K562 (cell line): Measurements from ENCODE around the gene EBNA1BP2. TPM values are rescaled to one million over a fixed set of nuclear protein-coding genes. Genes with fewer than 3 reads are reported as not detected.

ENCODE experiments used
- BCL6 ChIP-seq: fragments of 250-450 bp; sonication (Bioruptor Pico); IDR thresholded peaks from 2 replicates; pipeline ENCODE4 v1.4.0; 2020
- HNRNPK ChIP-seq: fragments of 200-400 bp; formaldehyde crosslinking; IDR thresholded peaks from one replicate; pipeline ENCODE4 v1.6.1; 2018; ENCODE audit warnings: mild to moderate bottlenecking, low read depth, low read length; ENCODE audit not compliant: poor library complexity, severe bottlenecking
- JUN ChIP-seq, 2 experiments: sonication (generic) in 1 of 2; formaldehyde crosslinking in 1 of 2; IDR thresholded peaks; 2 replicates each; pipeline versions ENCODE4 v1.6.1 to v1.8.0; 2012 to 2022; ENCODE audit warnings: borderline replicate concordance in 2 of 2, mild to moderate bottlenecking in 2 of 2, improper control_type of control experiment in 1 of 2, low read depth in 1 of 2, low read length in 1 of 2, missing genetic modification reagents in 1 of 2
- L3MBTL2 ChIP-seq: fragments of 450-650 bp; IDR thresholded peaks from 2 replicates; pipeline ENCODE4 v1.6.1; 2016; ENCODE audit warnings: mild to moderate bottlenecking, moderate library complexity
- MAFF ChIP-seq: IDR thresholded peaks from 2 replicates; pipeline ENCODE4 v1.6.1; 2012; ENCODE audit warnings: low read length, improper control_type of control experiment
- MAFG ChIP-seq: fragments of 450-650 bp; conservative IDR thresholded peaks from 2 replicates; pipeline ENCODE4 v1.6.1; 2016; ENCODE audit warnings: missing genetic modification characterization, missing compliant biosample characterization
- NFIC ChIP-seq: fragments of 450-650 bp; IDR thresholded peaks from 2 replicates; pipeline ENCODE4 v1.6.1; 2017; ENCODE audit warnings: mild to moderate bottlenecking, inconsistent platforms
- SMARCB1 ChIP-seq: IDR thresholded peaks from 2 replicates; pipeline ENCODE4 v1.6.1; 2011; ENCODE audit warnings: improper control_type of control experiment, low read depth; ENCODE audit not compliant: insufficient read length
- SREBF1 ChIP-seq: fragments of 150-350 bp; IDR thresholded peaks from 2 replicates; pipeline ENCODE4 v1.6.1; 2014; ENCODE audit warnings: antibody characterized with exemption, low read depth, low read length, borderline replicate concordance
- ZNF507 ChIP-seq: conservative IDR thresholded peaks from 2 replicates; pipeline ENCODE4 v1.6.1; 2017; ENCODE audit warnings: missing genetic modification characterization, missing compliant biosample characterization
- polyA plus RNA-seq, 8 experiments: library from polyadenylated mRNA; depleted of rRNA in 4 of 8; stranded (reverse) in 5 of 8; unstranded in 3 of 8; fragments of >200 nt; fragmentation: Nextera tagmentation in 2 of 8; fragmentation: Illumina TruSeq in 1 of 8; extraction: Ambion mirVana in 2 of 8; extraction: Trizol in 1 of 8; gene quantifications; 2 replicates each; pipeline versions ENCODE4 v1.2.1 to v1.2.3, GENCODE V29; 2011 to 2014; ENCODE audit warnings: inconsistent platforms in 1 of 8, missing spikeins in 1 of 8
- total RNA-seq, 7 experiments: library from RNA; depleted of rRNA in 6 of 7; stranded (reverse); fragments of >200 nt in 6 of 7; fragmentation: Illumina TruSeq in 2 of 7; extraction: Trizol in 2 of 7; gene quantifications; 2 replicates each; pipeline versions ENCODE4 v1.2.1 to v1.2.3, GENCODE V29; 2011 to 2021; ENCODE audit warnings: low replicate concordance in 1 of 7
- TF ChIP-seq, protein P1 (sequence below): fragments of 250-450 bp; sonication (Bioruptor Pico); IDR thresholded peaks from 2 replicates; pipeline ENCODE4 v1.8.0; 2022; ENCODE audit warnings: inconsistent platforms
- TF ChIP-seq, protein P2 (sequence below), 2 experiments: fragments of 450-650 bp in 1 of 2; sonication (generic) in 1 of 2; formaldehyde crosslinking in 1 of 2; IDR thresholded peaks in 1 of 2; conservative IDR thresholded peaks in 1 of 2; 2 replicates each; pipeline versions ENCODE4 v1.6.1 to v1.8.1; 2016 to 2023; ENCODE audit warnings: mild to moderate bottlenecking in 2 of 2, moderate library complexity in 2 of 2, inconsistent platforms in 1 of 2, missing genetic modification reagents in 1 of 2
- TF ChIP-seq, protein P3 (sequence below), 2 experiments: fragments of 450-650 bp; formaldehyde crosslinking in 1 of 2; IDR thresholded peaks; 2 replicates each; pipeline versions ENCODE4 v1.4.0 to v1.6.1; 2014 to 2020; ENCODE audit warnings: mild to moderate bottlenecking in 2 of 2, borderline replicate concordance in 1 of 2, low read depth in 1 of 2
- TF ChIP-seq, protein P4 (sequence below): sonication (generic); formaldehyde crosslinking; IDR thresholded peaks from 2 replicates; pipeline ENCODE4 v1.8.1; 2023; ENCODE audit warnings: mild to moderate bottlenecking, missing genetic modification reagents

EBNA1BP2 gene
- total and polyA plus RNA-seq, 9 of the 15 experiments (the other 6 are each of a cell fraction or from before 2014, with no cell fraction given) = 95.2 to 349 (median 249) TPM

DNA sequence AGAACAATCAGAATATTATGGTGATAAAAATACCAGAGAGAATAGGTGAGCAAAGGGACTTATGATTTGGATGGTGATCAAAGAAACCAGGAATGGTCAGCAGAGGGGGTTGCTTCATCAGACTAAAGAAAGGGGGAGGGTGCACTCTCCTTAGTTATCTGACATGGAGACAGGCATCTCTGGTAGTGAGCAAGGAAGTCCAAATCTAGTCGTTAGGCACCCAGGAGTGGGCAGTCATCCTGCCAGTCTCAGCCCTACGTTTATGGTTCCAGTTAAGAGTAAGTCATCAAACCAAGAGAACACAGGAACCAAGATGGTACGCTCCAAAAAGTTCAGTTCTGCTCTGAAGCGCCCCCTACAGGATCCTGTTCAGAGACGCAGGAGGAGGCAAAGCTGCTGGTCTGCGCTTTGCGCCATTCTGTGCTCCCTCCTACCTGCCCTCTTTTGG lies 28.6 kb downstream of the EBNA1BP2 start (continued):
- TF ChIP-seq, protein P1, sequence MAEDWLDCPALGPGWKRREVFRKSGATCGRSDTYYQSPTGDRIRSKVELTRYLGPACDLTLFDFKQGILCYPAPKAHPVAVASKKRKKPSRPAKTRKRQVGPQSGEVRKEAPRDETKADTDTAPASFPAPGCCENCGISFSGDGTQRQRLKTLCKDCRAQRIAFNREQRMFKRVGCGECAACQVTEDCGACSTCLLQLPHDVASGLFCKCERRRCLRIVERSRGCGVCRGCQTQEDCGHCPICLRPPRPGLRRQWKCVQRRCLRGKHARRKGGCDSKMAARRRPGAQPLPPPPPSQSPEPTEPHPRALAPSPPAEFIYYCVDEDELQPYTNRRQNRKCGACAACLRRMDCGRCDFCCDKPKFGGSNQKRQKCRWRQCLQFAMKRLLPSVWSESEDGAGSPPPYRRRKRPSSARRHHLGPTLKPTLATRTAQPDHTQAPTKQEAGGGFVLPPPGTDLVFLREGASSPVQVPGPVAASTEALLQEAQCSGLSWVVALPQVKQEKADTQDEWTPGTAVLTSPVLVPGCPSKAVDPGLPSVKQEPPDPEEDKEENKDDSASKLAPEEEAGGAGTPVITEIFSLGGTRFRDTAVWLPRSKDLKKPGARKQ (CRISPR knock-in tag) = no peak
- TF ChIP-seq MAFF (peak; percentile 62), MAFG (tag) (0 out of 2 replicates have a peak, but pooled peaks have one; percentile 4), BCL6 (no peak), L3MBTL2 (peak; percentile 59; the same call in 1 of the 2 replicates), HNRNPK (no peak), ZNF507 (tag) (no peak), JUN (IDR thresholded peaks at IDR 0.05; ENCODE audit: borderline replicate concordance, low read depth, low read length) (no peak), JUN (CRISPR knock-in tag; IDR thresholded peaks at IDR 0.05; ENCODE audit: borderline replicate concordance) (no peak), SREBF1 (peak; percentile 39; the same call in 1 of the 2 replicates), SMARCB1 (no peak), NFIC (0 out of 2 replicates have a peak, but pooled peaks have one; percentile 25)
- TF ChIP-seq, protein P2, sequence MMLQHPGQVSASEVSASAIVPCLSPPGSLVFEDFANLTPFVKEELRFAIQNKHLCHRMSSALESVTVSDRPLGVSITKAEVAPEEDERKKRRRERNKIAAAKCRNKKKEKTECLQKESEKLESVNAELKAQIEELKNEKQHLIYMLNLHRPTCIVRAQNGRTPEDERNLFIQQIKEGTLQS (IDR thresholded peaks at IDR 0.05) = peak; percentile 68
- TF ChIP-seq, protein P2 (CRISPR knock-in tag; conservative IDR thresholded peaks at IDR 0.05) = no peak
- TF ChIP-seq, protein P3, sequence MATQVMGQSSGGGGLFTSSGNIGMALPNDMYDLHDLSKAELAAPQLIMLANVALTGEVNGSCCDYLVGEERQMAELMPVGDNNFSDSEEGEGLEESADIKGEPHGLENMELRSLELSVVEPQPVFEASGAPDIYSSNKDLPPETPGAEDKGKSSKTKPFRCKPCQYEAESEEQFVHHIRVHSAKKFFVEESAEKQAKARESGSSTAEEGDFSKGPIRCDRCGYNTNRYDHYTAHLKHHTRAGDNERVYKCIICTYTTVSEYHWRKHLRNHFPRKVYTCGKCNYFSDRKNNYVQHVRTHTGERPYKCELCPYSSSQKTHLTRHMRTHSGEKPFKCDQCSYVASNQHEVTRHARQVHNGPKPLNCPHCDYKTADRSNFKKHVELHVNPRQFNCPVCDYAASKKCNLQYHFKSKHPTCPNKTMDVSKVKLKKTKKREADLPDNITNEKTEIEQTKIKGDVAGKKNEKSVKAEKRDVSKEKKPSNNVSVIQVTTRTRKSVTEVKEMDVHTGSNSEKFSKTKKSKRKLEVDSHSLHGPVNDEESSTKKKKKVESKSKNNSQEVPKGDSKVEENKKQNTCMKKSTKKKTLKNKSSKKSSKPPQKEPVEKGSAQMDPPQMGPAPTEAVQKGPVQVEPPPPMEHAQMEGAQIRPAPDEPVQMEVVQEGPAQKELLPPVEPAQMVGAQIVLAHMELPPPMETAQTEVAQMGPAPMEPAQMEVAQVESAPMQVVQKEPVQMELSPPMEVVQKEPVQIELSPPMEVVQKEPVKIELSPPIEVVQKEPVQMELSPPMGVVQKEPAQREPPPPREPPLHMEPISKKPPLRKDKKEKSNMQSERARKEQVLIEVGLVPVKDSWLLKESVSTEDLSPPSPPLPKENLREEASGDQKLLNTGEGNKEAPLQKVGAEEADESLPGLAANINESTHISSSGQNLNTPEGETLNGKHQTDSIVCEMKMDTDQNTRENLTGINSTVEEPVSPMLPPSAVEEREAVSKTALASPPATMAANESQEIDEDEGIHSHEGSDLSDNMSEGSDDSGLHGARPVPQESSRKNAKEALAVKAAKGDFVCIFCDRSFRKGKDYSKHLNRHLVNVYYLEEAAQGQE (IDR thresholded peaks at IDR 0.05; ENCODE audit: borderline replicate concordance) = peak; percentile 11; the same call in 1 of the 2 replicates
- TF ChIP-seq, protein P3 (CRISPR knock-in tag; IDR thresholded peaks at IDR 0.05; ENCODE audit: low read depth) = no peak
- TF ChIP-seq, protein P4, sequence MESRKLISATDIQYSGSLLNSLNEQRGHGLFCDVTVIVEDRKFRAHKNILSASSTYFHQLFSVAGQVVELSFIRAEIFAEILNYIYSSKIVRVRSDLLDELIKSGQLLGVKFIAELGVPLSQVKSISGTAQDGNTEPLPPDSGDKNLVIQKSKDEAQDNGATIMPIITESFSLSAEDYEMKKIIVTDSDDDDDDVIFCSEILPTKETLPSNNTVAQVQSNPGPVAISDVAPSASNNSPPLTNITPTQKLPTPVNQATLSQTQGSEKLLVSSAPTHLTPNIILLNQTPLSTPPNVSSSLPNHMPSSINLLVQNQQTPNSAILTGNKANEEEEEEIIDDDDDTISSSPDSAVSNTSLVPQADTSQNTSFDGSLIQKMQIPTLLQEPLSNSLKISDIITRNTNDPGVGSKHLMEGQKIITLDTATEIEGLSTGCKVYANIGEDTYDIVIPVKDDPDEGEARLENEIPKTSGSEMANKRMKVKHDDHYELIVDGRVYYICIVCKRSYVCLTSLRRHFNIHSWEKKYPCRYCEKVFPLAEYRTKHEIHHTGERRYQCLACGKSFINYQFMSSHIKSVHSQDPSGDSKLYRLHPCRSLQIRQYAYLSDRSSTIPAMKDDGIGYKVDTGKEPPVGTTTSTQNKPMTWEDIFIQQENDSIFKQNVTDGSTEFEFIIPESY (CRISPR knock-in tag) = no peak
